HG03521 (cell line): Measurements from ENCODE around the gene PTPRG.

Experiments
- ATAC-seq: cut with Tn5 transposase; IDR thresholded peaks from one replicate; pipeline ENCODE4 v1.9.1; 2021; ENCODE audit warnings: mild to moderate bottlenecking, moderate library complexity; ENCODE audit not compliant: unreplicated experiment

PTPRG gene

DNA sequence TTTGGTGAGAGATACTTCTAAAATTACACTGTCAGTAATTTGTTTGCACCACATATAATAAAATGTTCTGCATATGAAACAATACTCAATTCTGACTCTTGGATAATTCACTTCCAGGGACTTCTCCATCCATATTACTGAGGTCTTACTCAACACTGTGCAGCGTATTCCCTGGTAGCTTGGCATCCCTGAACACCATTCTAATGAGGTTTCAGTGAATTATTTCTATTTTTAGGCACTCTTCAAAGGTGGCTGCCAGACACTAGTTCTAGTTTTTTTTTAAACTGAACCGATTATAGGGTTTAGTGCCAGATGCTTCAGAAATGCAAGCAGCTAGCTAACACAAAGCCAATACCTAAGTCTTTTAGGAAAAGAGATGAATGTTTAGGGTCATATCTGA, 528.7 kb downstream of the PTPRG start:
- no peak for ATAC-seq

DNA sequence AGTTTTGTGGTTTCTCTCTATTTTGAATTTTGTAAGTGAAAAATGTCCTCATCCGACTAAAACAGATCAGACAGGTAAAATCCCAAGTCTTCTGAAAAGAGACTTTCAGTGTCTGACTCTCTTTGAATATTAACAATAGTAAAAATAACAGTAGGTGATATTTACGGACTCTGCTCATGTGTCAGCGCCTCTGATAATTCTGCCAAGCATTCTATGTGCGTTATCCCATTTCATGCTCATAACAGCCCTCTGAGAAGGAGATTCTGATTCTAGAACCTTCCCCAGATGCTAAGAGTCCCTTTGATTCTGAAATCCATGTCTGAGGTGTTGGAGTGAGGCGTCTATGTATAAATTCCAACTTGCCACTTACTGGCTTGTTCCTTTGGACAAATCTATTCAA, 529.1 kb downstream of the PTPRG start:
- no peak for ATAC-seq

GRCh38 chr3:62093025-62093424, 531.7 kb downstream of the PTPRG start:
- ATAC-seq, result no peak

DNA sequence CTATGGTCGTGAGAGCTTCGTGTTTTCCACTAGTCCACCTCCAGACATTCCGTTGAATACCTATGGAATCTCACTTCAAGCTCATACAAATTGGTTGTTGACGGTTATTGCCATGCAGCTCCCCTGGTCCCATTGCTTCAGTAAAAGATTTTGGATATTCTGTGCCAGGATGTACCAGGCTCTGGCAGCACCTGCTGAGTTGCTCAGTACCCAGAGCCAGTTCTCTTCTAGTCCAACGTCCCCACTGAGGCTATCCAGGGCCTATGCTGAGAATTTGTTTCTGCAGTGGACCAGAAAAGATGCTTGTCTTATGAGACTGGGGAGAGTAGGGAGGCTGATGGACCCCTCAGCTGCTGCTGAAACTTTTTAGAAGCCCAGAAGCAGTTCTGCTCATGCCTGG, 533.1 kb downstream of the PTPRG start:
- no peak for ATAC-seq

- no peak for ATAC-seq
Measured at GRCh38 chr3:62095080-62095479, 533.7 kb downstream of the PTPRG start.

DNA sequence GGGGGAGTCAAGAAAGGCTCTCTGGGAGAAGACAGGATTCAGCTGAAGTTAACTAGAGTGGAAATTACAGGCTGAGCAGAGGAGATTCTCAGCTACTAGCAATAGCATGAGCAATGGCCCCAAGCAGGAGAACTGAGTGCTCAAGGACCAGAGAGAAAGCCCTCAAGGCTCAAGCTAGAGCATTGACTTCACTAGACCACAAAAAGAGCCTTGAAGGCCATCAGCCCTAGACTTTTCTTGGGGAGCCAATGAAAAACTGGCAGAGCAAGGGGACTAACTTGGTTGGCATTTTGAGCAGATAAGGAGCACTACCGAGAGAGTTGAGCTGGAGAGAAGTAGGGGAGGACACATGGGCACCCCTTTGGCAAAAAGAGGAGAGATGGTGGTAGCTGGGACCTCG, 534.4 kb downstream of the PTPRG start:
- ATAC-seq, result no peak

GRCh38 chr3:62096521-62096920, 535.1 kb downstream of the PTPRG start:
- ATAC-seq, result no peak

DNA sequence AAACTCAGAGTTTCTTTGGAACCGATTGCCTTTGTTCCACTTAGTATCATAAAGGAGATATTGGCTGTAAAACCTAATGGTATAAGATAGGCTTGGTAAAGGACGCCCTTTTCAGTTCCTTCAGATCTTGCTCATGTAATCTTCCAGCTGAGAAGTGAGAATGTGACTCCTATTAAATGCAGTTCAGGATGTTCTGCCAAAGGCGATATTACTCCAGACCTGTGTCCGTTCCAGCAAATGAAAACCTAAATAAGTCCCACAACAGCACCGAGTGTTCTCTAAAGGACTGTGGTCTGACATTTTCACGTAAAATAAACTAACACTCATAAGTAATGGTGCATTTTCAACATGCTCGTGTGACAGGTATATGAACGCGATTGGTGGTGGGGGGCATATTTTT, 535.8 kb downstream of the PTPRG start:
- ATAC-seq, result no peak

DNA sequence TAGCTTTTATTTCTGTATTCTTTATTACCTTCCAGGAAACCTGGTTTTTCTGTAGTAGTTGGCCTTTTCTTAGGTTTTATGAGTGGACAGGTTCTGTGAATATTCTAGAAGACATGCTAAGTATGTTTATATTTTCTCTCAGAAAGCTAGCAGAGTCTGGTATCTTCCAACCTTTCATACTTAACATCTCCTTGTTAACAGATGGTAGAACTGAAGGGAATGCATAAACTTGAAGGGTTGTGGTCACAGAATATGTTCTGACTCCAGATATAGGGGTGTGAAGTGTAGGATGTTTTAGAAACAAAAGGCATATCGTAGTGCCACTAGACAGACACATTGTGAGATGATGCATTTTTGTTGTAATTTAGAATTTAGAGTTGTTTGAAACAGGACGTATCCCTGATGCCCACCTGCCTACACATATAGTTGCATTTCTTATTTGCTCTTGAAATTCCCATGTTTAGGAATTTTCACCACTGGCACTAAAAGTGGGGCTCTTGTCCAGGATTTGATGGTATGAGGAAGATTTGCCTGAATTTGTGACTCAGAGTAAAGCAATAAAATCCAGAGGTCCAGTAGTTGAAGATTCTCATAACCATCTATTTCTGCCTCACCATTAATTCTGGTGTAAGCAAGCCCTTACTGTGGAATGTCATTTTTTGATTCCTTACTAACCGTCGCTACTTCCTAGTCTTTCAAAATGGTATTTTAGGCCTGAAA, 537.4 kb downstream of the PTPRG start:
- ATAC-seq, result no peak

GRCh38 chr3:62100282-62100989, 539.1 kb downstream of the PTPRG start:
- no peak for ATAC-seq

GRCh38 chr3:62101488-62101887, 540.1 kb downstream of the PTPRG start:
- ATAC-seq, result no peak

GRCh38 chr3:62103531-62103930, 542.2 kb downstream of the PTPRG start:
- no peak for ATAC-seq

DNA sequence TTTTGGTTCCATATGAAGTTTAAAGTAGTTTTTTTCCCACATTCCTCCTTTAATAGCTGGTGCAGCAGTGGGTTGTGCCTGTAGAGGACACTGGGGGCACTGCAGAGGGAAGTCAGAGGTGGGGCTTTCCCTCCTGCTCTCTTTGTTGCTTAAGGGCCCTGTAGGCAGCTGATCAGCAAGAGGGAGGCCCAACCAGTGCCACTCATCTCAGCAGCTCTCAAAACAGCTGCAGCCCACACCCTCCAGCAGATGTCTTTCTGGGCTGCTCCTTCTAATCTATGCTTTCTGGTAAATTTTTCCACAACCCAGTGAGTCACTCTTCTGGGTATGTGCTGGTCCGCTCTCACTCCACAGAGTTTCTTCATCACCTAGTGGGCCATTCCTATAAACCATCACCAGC, 548.2 kb downstream of the PTPRG start:
- no peak for ATAC-seq

GRCh38 chr3:62110443-62111225, 549.3 kb downstream of the PTPRG start:
- no peak for ATAC-seq

- ATAC-seq, result no peak
Measured at GRCh38 chr3:62113092-62113491, 551.7 kb downstream of the PTPRG start.

DNA sequence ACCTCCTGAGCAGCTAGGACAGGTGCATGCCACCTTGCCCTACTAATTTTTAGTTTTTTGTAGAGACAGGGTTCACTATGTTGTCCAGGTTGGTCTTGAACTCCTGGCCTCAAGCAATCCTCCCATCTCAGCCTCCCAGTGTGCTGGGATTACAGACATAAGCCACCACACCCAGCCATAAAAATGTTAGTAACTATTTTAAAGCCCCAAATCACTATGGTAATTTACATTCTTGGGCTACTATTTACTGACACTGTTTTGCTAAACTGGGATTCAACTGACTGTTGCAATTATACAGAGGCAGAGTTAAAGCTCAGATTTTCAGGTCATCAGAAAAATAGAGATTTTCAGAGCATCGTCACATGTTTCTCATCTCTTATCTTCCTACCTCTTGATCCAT, 553.4 kb downstream of the PTPRG start:
- ATAC-seq, result no peak

DNA sequence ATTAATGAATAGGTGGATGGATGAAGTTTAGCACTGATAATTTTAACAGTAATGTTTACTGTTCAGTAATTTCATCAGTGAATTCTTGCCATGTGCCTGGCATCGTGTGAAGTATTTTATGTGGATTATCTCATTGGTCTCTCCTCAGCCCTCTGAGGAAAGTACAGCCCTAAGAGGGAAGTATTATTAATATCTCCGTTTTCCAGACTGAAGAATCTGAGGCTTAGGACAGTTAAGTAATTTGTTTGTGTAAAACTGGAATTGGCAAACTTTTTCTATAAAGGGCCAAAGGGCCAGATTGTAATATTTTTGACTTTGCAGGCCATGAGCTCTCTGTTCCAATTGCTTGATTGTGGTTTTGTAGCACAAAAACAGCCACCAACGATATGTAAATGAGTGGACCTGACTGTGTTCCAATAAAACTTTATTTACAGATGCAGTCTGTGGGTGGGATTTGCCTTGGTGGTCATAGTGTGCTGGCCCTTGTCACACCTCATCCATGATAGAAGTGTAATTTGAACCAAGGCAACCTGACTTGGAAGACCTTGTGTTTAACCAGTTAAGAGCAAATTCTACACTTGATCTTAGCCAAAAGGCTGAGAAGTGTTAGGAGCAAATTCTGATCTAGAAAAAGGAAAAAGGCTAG, 556.7 kb downstream of the PTPRG start:
- no peak for ATAC-seq

- ATAC-seq, result no peak
Measured at GRCh38 chr3:62119139-62119538, 557.8 kb downstream of the PTPRG start.

DNA sequence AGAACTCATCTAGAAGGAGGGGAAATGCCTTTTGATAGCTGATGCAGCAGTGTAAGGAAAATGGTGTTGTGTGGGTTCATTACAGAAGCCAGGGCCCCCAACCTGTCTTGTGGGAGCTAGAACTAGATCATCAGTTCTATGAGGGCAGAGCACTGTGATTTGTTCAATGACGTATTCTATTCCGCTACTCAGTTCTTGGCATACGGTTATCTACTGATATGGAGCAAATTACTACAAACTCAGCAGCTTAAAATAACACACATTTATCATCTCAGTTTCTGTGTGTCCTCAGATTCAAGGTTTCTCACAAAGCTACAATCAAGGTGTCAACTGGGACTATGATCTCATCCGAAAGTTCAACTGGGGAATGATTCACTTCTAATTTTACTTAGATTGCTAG, 561.4 kb downstream of the PTPRG start:
- ATAC-seq, result no peak

GRCh38 chr3:62125380-62125779, 564.0 kb downstream of the PTPRG start:
- no peak for ATAC-seq

GRCh38 chr3:62127116-62127515, 565.7 kb downstream of the PTPRG start:
- ATAC-seq, result no peak
